Measurements from ENCODE around the gene PANK4.

GRCh38 chr1:2475571-2475970 is 50.8 kb downstream of the PANK4 start:
- TF ChIP-seq CTCF (IDR thresholded peaks at IDR 0.05) (no peak), POLR2A (IDR thresholded peaks at IDR 0.05) (no peak)

Data from thyroid gland (tissue), 4 donors.